HG03354 (cell line): ENCODE measurements around the gene CD38.
"Not testable (repeated sequence)": the region's sequence is repeated elsewhere in the genome, so short reads cannot be mapped to it uniquely, and the experiment has no call there.

Experiments used
- ATAC-seq: cut with Tn5 transposase; IDR thresholded peaks from one replicate; pipeline ENCODE4 v1.9.1; 2021; ENCODE audit warnings: mild to moderate bottlenecking; ENCODE audit not compliant: unreplicated experiment, poor library complexity, severe bottlenecking

Gene CD38

DNA sequence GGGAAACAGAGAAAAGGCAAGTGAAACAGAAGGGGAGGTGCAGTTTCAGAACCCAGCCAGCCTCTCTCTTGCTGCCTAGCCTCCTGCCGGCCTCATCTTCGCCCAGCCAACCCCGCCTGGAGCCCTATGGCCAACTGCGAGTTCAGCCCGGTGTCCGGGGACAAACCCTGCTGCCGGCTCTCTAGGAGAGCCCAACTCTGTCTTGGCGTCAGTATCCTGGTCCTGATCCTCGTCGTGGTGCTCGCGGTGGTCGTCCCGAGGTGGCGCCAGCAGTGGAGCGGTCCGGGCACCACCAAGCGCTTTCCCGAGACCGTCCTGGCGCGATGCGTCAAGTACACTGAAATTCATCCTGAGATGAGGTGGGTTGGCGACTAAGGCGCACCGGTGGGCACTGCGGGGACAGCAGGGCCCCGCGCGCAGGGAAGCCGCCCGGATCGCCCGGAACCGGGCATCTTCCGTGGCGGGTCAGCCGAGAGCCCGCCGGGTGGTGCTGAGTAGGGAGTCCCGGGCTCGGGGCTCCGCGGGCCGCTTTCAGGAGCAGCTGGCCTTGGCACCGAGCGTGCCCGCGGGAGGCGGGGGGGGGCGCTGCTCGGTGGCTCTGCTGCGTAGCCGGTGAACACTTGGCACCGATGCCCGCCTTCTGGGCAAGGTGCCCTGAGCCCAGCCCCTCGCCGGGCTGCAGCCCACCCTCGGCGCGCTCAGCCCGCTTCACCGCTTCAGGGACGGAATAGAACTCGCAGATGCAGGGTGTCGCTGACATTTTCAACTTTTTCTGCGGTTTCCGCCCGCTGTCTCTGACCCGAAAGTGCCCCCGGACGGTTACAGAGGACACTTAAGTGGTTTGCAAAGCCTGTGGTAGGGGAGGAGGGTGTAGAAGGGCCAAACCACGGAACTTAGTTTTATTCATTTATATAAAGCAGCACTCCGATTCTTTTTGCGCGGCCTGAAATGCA is at the start of gene CD38:
TSS of gene CD38 (plus strand) at position 40 of the 953 bp plus-strand sequence. CDS start at position 127, 87 bp downstream.
- ATAC-seq = peak; percentile 80

DNA sequence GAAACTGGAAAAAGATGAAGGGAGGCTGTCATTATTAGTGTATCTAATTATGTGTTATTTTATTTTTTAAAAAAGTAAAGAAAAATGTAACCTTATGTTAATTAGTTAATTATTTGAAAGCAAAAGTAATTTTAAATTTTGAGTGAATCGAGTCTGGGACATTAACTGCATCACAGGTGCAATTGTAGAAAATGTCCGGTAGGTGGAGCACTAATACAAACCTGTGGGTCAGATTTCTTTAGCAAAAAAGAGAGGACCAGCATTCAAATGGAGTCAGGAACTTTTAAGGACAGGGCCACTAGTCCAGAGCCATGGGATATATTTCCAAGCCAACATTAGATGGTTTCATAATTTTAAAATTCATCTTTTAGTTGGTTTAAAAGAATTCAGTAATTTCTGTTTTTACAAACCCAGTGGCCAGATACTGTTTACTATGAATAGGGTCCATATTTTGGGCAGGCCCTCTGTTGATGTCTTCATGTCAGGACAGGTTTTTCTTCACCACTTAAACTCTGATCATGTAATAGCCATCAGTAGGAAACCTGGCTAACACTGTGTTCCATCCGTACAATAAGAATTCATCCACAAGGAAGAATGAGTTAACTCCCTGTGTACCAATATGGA is 48.1 kb upstream of the CD38 start:
- ATAC-seq = peak; percentile 82

DNA sequence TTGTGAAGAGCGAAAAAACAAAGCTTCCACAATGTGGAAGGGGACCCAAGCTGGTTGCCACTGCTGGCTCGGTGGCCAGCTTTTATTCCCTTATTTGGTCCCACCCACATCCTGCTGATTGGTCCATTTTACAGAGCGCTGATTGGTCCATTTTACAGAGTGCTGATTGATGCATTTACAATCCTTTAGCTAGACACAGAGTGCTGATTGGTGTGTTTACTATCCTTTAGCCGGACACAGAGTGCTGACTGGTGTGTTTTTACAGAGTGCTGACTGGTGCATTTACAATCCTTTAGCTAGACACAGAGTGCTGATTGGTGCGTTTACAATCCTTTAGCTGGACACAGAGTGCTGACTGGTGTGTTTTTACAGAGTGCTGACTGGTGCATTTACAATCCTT is 45.1 kb upstream of the CD38 start:
- not testable (repeated sequence) for ATAC-seq

GRCh38 chr4:15735536-15735935 is 42.6 kb upstream of the CD38 start:
- no peak for ATAC-seq

DNA sequence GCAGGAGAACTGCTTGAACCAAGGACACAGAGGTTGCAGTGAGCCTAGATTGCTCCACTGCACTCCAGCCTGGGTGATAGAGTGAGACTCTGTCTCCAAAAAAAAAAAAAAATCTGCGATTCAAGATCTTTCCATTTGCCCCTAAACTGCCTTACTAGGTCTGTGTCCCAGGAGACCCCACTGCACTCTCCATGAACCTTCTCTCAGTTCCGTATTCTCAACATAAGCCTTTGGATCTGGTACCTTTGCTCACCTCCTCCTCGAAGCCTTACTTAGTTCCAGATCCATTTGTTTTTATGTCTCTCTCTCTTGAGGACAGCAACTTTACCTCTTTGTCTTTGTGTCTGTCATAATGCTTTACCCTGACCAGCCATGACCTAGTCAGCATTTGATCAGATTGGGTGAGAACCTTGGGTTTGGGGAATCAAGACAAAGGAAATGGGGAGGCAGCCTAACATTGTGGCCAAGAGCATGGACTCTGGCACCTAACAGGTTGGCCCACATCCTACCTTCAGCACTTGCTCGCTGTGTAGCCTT is 41.5 kb upstream of the CD38 start:
- no peak for ATAC-seq

- ATAC-seq = no peak
Measured at GRCh38 chr4:15737255-15737654, 40.9 kb upstream of the CD38 start.

DNA sequence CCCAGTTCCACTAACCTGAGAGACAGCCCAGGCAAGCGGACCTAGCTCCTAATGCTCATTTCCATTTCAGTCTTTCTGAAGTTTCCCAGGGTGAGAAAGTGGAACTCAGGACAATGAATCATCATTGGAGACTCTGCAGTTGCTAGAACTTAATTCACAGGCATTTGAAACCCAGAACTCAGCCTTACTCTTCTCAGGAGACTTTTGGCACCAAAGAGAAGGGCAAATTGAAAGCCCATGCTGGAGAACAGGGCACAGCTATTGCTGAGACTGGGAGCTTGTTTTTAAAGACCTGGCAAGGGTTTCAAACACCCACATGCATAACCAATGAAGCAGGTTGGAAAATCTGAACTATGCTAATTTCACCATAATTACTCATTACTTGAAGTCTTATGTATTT is 39.3 kb upstream of the CD38 start:
- no peak for ATAC-seq

GRCh38 chr4:15740764-15741404 is 37.2 kb upstream of the CD38 start:
- ATAC-seq = no peak

GRCh38 chr4:15742083-15742582 is 36.0 kb upstream of the CD38 start:
- no peak for ATAC-seq

DNA sequence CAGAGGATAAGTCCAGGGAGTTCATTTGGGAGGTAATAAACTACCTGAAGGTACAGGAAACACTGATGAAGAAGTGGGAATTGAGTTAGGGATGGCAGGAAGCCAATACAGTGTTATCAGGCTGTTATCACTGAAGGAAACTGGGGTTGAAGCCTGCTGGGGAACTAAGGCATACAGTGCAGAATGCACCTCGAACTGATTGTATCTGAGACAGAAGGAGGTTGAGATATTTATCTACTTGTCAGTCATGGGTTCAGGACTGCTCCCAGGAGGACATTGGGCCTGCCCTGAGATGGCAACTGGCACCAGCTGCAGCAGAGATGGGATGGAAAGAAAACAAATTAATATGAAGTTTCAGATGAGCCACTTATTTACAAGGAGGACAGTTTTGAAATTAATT is 35.5 kb upstream of the CD38 start:
- ATAC-seq = no peak

GRCh38 chr4:15744016-15744545 is 34.0 kb upstream of the CD38 start:
- ATAC-seq = no peak

GRCh38 chr4:15746110-15746509 is 32.0 kb upstream of the CD38 start:
- no peak for ATAC-seq

GRCh38 chr4:15749001-15749400 is 29.1 kb upstream of the CD38 start:
- no peak for ATAC-seq

DNA sequence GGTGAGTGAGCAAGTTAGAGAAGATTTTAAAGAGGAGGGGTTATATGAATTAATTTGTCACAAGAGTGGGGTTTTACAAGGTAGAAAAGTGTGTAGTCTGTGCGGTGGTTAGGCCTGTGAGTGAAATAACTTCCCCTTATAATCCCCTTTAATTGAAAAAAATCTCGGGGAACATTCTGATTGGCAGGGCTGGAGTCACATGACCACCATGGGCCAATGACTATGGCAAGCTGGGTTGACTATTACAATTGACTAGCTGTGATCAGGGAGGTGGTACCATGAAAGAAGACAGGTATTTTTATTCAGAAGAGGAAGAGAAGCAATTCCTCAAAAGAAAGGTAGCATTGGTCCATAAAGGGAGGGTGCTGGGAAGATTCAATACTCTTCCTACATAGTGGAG is 27.0 kb upstream of the CD38 start:
- ATAC-seq = no peak

GRCh38 chr4:15753081-15753480 is 25.0 kb upstream of the CD38 start:
- ATAC-seq = no peak

- ATAC-seq = no peak
Measured at GRCh38 chr4:15753786-15754185, 24.3 kb upstream of the CD38 start.

DNA sequence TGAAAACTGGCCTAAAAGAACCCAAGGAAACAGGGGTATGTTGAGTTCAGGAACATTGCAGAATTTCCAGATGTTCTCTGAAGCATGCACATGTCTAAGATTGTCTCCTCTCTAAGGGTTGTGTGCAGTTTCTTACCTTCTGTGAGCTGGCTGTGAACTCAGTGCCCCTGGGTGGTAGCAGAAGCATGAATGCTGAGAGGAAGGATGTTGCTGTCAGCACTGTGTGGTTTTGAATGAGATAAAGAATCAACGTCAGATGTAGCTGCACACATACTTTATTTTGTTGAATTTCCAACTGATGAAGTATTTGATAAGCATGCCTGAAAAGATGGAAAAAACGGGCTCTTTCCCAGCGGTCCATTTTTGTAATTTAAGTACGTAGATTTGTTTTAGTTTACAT is 23.8 kb upstream of the CD38 start:
- ATAC-seq = no peak

GRCh38 chr4:15755321-15756155 is 22.6 kb upstream of the CD38 start:
- ATAC-seq = peak; percentile 36

GRCh38 chr4:15756361-15756861 is 21.7 kb upstream of the CD38 start:
- ATAC-seq = peak; percentile 89
